Stimulated activated CD8-positive, alpha-beta memory T cell treated with anti-CD3 and anti-CD28 coated beads, Interleukin-15, amount 100 ng/mL, for 24 hours (primary cell): ENCODE results near the gene FGF19.

Source experiments
- DNase-seq: peaks from one replicate; pipeline ENCODE4 v3.0.0-alpha.2; 2020; ENCODE audit warnings: low read depth

The FGF19 gene

DNA sequence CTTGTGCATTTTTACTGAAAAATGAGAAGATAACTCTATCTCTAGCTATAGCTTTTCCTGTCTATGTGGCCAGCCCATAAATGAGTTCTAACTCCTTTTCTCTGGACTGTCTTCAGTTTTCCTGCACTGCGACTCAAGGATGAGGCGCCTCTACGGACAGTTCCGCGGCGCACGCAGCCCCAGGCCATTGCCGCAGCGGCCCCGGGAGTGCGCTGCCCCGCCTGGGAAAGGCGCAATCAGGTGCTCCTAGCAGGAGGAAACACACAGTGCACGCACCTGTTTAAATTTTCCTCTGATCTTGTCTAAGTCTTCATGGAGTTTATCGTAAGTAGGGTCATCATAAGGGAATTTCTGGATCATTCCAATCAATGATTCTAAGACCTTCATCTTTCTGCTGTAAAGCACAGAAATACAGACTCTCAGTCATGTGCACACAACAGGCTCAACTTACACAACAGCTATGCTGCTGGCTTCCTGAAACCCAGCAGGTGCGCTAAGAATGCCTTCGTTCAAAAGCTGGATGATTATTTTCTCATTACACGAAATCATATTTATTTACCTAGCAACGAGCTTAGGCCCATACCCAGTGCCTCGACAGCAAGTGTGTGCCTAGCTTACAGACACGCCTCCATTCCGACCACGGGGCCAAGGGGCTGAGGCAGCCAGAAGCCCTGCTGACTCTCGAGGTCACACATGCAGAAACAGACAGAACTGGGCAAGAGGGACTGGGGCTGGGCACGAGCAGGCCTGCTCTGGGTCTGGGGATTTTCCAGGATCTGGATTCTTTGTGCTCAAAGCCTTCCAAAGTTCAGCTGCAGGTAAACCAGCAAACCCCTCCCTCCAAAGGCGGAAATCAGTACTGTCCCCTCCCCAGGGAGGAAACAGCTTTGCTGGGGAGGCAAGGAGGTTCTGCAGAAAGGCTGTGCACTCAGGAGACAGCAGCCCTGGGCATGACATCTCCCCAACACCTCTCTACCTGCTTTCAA, 35.9 kb downstream of the FGF19 start:
- no peak for DNase-seq

GRCh38 chr11:69666752-69667536, 36.9 kb downstream of the FGF19 start:
- DNase-seq = no peak

DNA sequence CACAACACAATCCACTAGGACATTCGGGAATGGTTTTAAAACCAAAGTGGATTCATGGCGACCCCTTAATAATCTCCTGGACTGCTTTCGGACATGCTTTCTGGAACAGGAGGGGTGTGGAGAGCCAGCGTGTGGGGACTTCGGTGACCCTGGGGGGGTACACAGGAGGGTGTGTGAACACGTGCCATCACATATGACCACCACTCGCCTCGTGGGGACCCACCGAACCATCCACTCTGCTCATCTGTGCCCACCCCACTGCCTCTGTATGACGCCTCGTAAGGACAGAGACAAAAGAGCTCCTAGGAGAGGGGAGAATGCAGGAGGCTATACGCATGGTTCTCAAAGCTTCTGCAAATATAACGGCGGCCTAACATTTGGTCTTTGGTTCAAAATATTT, 37.6 kb downstream of the FGF19 start:
- DNase-seq = no peak

DNA sequence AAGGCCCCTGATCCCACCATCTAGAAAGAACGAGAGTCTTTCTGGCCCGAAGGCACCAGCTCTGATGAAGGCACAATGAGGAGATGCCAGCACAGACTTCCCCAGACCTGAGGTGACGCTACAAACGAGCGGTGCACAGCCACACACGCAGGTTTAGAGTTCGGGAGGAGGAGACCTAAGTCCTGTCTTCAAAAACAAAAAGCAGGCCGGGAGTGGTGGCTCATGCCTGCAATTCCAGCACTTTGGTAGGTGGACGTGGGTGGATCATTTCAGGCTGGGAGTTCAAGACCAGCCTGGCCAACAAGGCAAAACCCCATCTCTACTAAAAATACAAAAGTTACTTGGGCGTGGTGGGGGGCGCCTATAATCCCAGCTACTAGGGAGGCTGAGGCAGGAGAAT, 38.2 kb downstream of the FGF19 start:
- no peak for DNase-seq

DNA sequence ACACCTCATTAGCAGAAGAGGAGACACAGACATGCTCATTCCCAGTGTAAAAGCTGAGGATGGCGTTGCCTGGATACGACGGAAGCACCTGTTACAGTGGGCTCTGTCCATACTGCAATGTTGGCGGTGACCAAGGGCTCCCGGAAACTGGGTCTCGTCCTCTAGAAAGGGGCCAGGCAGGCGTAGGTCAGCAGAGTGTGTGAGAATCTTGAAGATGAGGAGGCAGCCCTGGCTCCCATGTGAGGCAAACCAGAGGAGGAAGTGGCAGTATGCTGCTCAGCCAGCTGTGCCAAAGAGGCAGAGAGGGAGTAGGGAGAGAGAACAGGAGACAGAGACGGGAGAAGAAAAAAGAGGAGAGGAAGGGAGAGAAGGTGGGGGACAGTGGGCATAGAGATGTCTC, 38.9 kb downstream of the FGF19 start:
- DNase-seq = no peak

- DNase-seq = no peak
Measured at GRCh38 chr11:69664103-69664775, 39.6 kb downstream of the FGF19 start.

DNA sequence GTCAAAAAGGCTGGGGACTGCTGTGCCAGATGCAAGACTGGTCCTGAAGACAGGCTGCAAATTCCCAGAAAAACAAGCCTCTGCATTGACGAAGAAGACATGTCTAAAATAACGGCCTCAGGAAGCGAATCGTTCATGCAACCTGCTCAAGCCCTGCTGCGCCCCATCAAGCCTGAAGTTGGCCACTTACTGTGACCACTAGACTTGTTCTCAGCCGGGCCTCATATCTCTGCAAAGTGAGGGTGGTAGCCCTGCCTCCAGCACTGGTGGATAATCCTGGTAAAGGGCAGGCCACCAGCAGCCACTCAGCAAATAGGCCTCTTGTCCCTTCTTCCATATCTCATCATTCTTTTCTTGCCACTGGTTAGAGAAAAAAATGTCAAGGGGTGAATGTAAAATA, 40.5 kb downstream of the FGF19 start:
- DNase-seq = no peak

DNA sequence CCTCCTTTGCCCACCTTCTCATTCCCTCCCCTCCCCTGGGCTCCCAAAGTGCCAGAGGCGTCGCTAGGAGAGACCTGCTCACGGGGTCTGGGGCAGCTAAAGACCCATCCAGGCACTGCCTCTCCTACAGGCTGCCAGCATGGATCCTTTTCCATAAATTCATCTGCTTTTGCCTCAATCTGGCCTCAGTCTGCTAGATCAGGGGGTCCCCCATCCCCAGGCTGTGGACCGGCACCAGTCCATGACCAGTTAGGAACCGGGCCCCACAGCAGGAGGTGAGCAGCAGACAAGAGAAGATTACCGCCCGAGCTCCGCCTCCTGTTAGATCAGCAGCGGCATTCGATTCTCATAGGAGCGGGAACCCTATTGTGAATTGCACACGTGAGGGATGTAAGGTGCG, 41.0 kb downstream of the FGF19 start:
- DNase-seq = no peak

- no peak for DNase-seq
Measured at GRCh38 chr11:69662021-69662698, 41.7 kb downstream of the FGF19 start.

DNA sequence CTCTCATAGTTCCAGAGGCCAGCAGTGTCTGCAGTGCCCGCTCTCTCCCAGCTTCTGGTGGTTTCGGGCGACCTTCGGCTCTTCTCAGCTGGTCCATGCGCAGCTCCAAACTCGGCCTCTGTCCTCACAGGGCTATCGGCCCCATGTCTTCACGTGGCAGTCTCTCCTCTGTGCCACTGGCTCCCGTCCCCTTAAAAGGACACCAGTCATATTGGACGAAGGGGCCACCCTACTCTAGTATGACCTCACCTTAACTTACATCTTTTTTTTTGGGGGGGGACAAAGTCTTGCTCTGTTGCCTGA, 42.5 kb downstream of the FGF19 start:
- no peak for DNase-seq

GRCh38 chr11:69660001-69660500, 43.8 kb downstream of the FGF19 start:
- no peak for DNase-seq

DNA sequence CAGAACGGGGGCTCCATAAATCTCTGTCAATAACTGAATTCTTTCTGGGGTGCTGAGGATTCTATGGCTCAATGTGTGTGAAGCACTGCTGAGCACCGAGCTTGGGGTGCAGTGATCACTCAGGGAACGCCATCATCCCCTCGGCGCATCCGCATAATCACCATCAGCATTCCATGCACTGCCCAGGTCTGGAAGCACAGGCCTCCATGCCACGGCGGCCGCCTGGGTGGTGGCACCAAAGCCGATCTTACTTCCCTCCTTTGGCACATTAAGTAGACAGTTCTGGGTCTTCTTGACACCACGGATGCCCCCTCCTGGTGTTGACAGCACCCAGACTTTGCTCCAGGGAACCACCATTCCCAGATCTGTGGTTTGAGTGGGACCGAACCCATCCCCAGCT, 44.2 kb downstream of the FGF19 start:
- DNase-seq = no peak

GRCh38 chr11:69658626-69659450, 45.0 kb downstream of the FGF19 start:
- DNase-seq = no peak

DNA sequence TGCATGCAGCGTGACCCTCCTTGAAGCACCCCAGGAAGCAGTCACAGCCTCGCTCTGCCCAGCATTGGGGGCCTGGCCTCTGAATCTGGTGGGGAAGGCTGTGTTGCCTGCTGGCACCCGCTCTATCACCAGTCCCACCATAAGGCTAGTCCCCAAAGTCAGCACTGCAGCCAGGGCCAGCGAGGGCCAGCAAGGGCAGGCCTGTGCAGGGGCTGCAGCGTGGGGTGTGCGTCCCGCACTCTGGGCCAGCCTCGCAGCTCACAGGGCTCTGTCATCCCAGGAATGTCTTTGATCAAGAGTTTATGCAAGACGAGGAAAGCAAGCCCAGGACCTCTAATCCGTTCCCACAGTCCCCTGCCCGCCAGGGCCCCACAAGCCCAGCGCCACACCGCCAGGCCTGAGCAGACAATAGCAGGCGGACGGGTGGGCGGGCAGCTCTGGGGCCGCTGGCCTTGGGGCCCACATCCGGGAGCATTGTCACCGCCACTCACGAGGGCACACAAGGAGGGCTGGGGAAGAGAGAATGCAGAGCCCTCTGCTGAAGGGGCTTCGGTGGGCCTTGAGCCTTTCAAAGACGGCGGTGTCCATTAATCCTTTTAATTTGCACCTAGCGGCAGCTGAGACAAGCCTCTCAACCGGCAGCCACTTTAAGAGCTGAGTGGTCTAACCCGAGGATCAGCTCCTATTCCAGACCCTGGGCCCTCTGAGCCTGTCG, 45.8 kb downstream of the FGF19 start:
- DNase-seq = no peak

- DNase-seq = no peak
Measured at GRCh38 chr11:69657456-69657910, 46.3 kb downstream of the FGF19 start.

DNA sequence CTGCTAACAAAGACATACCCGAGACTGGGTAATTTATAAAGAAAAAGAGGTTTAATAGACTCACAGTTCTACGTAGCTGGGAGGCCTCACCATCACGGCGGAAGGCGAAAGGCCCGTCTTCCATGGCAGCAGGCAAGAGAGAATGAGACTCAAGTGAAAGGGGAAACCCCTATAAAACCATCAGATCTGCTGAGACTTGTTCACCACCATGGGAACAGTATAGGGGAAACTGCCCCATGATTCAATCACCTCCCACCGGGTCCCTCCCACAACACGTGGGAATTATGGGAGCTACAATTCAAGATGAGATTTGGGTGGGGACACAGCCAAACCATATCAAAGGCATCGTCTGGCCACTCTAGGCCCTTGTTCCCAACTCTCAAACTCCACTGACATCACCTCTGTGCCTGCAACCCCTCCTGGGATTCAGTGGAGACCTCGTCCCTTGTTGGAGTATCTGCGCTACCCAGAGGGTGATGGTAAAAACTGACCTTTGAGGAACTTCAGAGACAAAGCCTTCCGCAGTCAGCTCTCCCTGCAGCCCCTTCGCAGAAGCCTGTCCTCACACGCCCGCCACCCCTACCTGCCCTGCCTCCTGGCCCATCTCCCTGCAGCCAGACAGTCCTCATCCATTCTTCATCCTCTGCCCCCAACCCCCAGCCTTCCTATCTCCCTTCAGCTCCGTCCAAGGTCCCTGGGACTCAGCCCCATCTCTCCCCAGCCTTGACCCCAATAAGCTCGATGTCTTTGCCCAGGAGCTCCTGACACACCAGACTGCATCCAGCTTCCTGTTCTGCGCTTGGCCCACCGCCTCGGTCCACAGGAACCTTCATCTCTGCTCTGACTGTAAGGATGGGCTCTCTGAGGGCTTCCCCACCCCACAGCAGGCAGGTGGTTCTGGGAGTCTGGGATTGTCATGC, 47.0 kb downstream of the FGF19 start:
- DNase-seq = no peak

DNA sequence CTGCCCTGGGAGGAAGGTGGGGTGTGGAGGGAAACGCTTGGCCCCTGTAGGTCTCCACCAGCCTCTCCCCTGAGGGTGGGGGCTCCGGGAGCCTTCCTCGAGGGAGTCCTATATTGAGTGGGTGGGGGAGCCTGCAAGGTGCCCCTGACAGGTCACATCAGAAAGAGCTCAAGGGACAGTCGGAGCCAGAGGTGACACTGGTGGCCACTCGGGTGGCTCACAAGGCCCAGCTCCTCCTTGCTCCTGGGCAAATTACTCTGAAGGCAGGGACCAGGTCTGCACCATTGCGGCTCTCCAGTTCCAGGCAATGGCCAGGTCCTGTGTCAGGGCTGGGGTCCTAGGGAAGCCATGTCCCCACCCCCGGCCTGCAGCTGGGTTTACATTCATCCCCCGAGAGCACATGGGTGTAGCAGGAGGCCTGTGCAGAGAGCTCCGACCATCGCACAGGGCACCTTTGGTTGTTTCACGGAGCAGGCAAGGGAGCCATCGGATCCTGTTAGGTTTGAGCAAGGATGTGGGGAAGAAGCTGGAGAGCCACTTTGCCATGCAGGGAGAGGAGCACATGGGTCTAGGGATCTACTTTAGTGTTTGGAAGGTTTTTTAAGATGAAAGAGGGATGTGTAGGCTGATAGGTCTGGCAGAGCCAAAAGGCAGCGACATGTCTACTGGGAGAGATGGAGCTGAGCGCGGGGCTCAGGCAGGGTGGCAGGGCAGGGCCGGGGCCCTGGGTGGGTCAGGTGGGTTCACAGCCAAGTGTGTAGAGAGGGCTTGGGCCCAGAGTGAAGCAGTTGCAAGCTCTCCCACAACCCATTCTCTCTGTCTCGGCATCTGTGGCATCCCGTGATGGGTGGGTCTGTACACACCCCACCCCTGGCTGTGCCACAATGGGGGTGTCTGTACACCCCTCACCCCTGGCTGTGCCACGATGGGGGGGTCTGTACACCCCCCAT, 48.1 kb downstream of the FGF19 start:
- DNase-seq = no peak
